ENCODE results near the gene TUNAR. TPM values are rescaled to one million over a fixed set of nuclear protein-coding genes. Genes with fewer than 3 reads are reported as not detected.

The TUNAR gene
- total RNA-seq, 1 donor from 2014 or later, result not detected

DNA sequence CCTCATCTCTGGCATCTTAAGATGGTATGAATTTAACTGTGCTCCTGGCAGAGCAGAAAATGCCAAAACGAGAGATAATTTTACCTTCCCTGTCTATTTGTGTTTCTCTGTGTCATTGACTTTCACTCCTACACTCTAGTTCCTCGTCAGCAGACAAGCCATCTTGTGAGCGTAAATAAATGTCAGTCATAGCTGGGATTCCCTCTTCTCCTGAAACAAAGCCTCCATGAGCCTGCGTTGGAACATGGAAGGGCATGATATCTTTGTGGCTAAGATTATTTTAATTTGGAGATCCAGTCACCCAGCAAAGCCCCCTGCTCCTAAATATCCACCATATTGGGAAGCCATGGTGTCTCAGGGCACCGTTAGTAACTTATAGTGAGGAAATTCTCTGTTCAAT lies 37.8 kb upstream of the TUNAR start:
- H3K27me3 Mint-ChIP-seq (ENCODE audit: low read depth), result no peaks in the 10 kb centered on the region
- no peak overlapping the region for H3K27ac Mint-ChIP-seq (ENCODE audit: unreplicated experiment)
- no peak for DNase-seq (ENCODE audit: low spot score)
- H3K36me3 Mint-ChIP-seq (ENCODE audit: low read depth), result no peaks in the 10 kb centered on the region
- H3K4me1 Mint-ChIP-seq (ENCODE audit: low read depth), result peaks cover 12% of the 10 kb centered on the region
- H3K9me3 Mint-ChIP-seq (ENCODE audit: low read depth), result no peaks in the 10 kb centered on the region
- TF ChIP-seq, protein P1, sequence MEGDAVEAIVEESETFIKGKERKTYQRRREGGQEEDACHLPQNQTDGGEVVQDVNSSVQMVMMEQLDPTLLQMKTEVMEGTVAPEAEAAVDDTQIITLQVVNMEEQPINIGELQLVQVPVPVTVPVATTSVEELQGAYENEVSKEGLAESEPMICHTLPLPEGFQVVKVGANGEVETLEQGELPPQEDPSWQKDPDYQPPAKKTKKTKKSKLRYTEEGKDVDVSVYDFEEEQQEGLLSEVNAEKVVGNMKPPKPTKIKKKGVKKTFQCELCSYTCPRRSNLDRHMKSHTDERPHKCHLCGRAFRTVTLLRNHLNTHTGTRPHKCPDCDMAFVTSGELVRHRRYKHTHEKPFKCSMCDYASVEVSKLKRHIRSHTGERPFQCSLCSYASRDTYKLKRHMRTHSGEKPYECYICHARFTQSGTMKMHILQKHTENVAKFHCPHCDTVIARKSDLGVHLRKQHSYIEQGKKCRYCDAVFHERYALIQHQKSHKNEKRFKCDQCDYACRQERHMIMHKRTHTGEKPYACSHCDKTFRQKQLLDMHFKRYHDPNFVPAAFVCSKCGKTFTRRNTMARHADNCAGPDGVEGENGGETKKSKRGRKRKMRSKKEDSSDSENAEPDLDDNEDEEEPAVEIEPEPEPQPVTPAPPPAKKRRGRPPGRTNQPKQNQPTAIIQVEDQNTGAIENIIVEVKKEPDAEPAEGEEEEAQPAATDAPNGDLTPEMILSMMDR (IDR thresholded peaks at IDR 0.05), result no peak
- H3K4me3 Mint-ChIP-seq (ENCODE audit: unreplicated experiment), result no peak overlapping the region

DNA sequence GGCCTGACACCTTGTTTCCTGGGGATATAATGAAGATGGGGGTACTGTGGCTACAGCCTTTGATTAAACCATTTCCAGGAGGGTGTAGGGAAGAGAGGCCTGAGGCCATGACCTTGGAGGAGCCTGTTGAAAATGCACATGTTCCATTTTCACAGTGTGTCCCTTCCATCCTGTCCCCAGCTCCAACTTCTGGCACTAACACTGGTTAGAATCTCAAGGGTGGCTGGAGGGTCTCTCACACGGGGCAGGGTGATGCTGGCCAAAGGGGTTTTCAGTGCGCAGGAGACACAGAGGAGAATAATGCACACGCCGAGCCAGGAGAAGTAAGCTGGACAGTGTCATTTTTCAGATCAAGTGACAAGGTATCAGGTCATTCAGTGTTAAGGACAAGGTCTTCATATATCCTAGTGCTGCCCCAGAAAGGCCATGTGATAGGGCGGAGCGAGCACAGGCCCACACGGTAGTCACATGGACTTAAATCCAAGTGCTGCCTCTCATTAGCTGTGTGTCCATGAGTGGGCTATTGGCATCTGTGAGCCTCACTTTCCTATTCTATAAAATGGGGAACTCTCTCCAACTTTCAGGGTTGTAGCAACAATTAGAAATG lies 36.4 kb upstream of the TUNAR start:
- H3K36me3 Mint-ChIP-seq (ENCODE audit: low read depth), result no peaks in the 10 kb centered on the region
- no peak overlapping the region for H3K4me3 Mint-ChIP-seq (ENCODE audit: unreplicated experiment)
- DNase-seq (ENCODE audit: low spot score), result no peak
- TF ChIP-seq, protein P1 (IDR thresholded peaks at IDR 0.05), result no peak
- no peaks in the 10 kb centered on the region for H3K9me3 Mint-ChIP-seq (ENCODE audit: low read depth)
- H3K27me3 Mint-ChIP-seq (ENCODE audit: low read depth), result no peaks in the 10 kb centered on the region
- no peak overlapping the region for H3K27ac Mint-ChIP-seq (ENCODE audit: unreplicated experiment)
- no peaks in the 10 kb centered on the region for H3K4me1 Mint-ChIP-seq (ENCODE audit: low read depth)

DNA sequence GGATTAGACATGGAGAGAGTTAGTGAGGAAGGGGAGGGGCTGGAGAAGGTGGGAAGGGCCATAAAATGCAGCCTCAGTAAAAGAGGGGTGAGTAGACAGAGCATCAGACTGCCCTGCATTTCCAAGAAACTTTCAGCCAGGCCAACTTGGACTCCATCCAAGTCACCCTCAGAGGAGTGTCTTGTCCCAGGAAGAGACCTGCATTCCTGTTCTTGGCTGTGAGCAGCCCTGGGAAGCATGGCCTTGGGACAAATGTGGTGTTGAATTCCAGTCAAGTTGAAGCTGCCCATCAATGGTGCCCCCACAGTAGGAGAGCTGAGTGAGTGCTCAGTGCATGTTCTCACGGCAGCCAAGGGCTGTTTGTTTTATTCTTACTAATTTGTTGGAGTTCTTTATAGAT lies 35.0 kb upstream of the TUNAR start:
- peaks cover 7% of the 10 kb centered on the region for H3K27me3 Mint-ChIP-seq (ENCODE audit: low read depth)
- no peaks in the 10 kb centered on the region for H3K4me1 Mint-ChIP-seq (ENCODE audit: low read depth)
- H3K9me3 Mint-ChIP-seq (ENCODE audit: low read depth), result peaks cover 5% of the 10 kb centered on the region
- no peak for DNase-seq (ENCODE audit: low spot score)
- TF ChIP-seq, protein P1 (IDR thresholded peaks at IDR 0.05), result no peak
- no peaks in the 10 kb centered on the region for H3K36me3 Mint-ChIP-seq (ENCODE audit: low read depth)
- no peak overlapping the region for H3K27ac Mint-ChIP-seq (ENCODE audit: unreplicated experiment)
- no peak overlapping the region for H3K4me3 Mint-ChIP-seq (ENCODE audit: unreplicated experiment)

DNA sequence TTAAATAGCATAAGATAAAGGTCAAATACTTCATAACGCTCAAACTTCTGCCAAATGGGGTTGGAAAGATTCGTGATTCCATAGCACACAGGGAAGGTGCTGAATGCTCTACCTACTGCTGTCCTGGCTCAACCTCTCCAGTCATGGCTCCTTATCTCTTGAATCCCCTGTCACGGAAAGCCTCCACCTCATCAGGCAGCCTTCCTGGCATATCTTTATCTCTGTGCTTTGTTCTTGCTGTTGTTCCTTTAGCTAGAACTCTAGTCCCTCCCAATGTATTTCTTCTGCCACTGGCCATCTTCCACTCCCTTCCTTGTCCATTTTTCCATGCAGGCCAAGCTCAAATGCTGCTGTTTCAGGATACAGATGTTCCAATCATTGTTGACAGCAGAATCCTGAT lies 26.9 kb upstream of the TUNAR start:
- Mint-ChIP-seq H3K27ac (ENCODE audit: unreplicated experiment) (no peak overlapping the region), H3K4me1 (ENCODE audit: low read depth) (no peaks in the 10 kb centered on the region), H3K36me3 (ENCODE audit: low read depth) (no peaks in the 10 kb centered on the region)

DNA sequence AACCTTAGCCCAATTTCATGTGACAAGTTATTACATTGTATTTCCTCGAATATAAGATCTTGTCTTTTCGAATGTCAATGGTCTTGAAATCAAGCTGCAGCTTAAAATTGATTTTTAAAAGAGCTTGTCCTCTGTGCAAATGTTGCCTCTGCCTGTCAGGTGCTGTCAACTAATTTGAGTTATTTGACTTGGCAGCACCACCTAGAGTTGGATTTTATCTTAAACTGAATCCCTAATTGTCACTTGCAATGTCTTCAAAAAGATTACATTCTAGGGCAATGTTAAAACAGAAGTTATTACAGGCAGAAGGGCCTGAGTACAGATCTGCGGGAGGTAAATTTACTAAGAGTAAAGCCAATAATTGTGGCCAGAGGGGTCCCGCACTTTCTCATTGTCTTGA lies 26.2 kb upstream of the TUNAR start:
- TF ChIP-seq, protein P1 (IDR thresholded peaks at IDR 0.05), result no peak
- H3K9me3 Mint-ChIP-seq (ENCODE audit: low read depth), result peaks cover 9% of the 10 kb centered on the region
- peaks cover 21% of the 10 kb centered on the region for H3K27me3 Mint-ChIP-seq (ENCODE audit: low read depth)
- no peak overlapping the region for H3K27ac Mint-ChIP-seq (ENCODE audit: unreplicated experiment)
- no peak overlapping the region for H3K4me3 Mint-ChIP-seq (ENCODE audit: unreplicated experiment)
- no peak for DNase-seq (ENCODE audit: low spot score)
- no peaks in the 10 kb centered on the region for H3K4me1 Mint-ChIP-seq (ENCODE audit: low read depth)
- H3K36me3 Mint-ChIP-seq (ENCODE audit: low read depth), result no peaks in the 10 kb centered on the region

More for the DNA sequence above, 26.9 kb upstream of the TUNAR start:
- TF ChIP-seq, protein P1 (IDR thresholded peaks at IDR 0.05), result no peak
- Mint-ChIP-seq H3K27me3 (ENCODE audit: low read depth) (peaks cover 23% of the 10 kb centered on the region), H3K4me3 (ENCODE audit: unreplicated experiment) (no peak overlapping the region), H3K9me3 (ENCODE audit: low read depth) (peaks cover 9% of the 10 kb centered on the region)
- DNase-seq (ENCODE audit: low spot score), result no peak

Data from chondrocyte (in vitro differentiated cells).